Renal cortical epithelial cell (primary cell): Measurements from ENCODE around the gene CELF1. TPM values are rescaled to one million over a fixed set of nuclear protein-coding genes. Genes with fewer than 3 reads are reported as not detected.
A peak's percentile ranks its signal among the peaks of the same experiment; 100 is the strongest.

Experiments
- DNase-seq: peaks from one replicate; pipeline ENCODE4 v3.0.0-alpha.2; 2011; ENCODE audit warnings: low read depth
- total RNA-seq: library from RNA; depleted of rRNA; stranded (reverse); fragments of >200 nt; gene quantifications from 2 replicates; pipeline ENCODE4 v1.2.3, GENCODE V29; 2014

CELF1 gene
- total RNA-seq, 1 donor from 2014 or later = 137 TPM

- no peak for DNase-seq
Observed at GRCh38 chr11:47509077-47509536, 43.8 kb downstream of the CELF1 start.

GRCh38 chr11:47508240-47508957, 44.5 kb downstream of the CELF1 start:
- DNase-seq = no peak

- DNase-seq = no peak
Observed at GRCh38 chr11:47507563-47508239, 45.2 kb downstream of the CELF1 start.

GRCh38 chr11:47506795-47507562, 46.0 kb downstream of the CELF1 start:
- DNase-seq = no peak

- no peak for DNase-seq
Observed at GRCh38 chr11:47506373-47506772, 46.6 kb downstream of the CELF1 start.

GRCh38 chr11:47504910-47505309, 48.0 kb downstream of the CELF1 start:
- DNase-seq = no peak

GRCh38 chr11:47503227-47503626, 49.7 kb downstream of the CELF1 start:
- DNase-seq = no peak

- no peak for DNase-seq
Observed at GRCh38 chr11:47502767-47503166, 50.2 kb downstream of the CELF1 start.

- no peak for DNase-seq
Observed at GRCh38 chr11:47501101-47501500, 51.8 kb downstream of the CELF1 start.

GRCh38 chr11:47500121-47500520, 52.8 kb downstream of the CELF1 start:
- no peak for DNase-seq

GRCh38 chr11:47499614-47500013, 53.3 kb downstream of the CELF1 start:
- no peak for DNase-seq

- DNase-seq = no peak
Observed at GRCh38 chr11:47499161-47499560, 53.8 kb downstream of the CELF1 start.

GRCh38 chr11:47498584-47499152, 54.3 kb downstream of the CELF1 start:
- DNase-seq = no peak

GRCh38 chr11:47498149-47498548, 54.8 kb downstream of the CELF1 start:
- DNase-seq = no peak

GRCh38 chr11:47496808-47497207, 56.1 kb downstream of the CELF1 start:
- no peak for DNase-seq

- no peak for DNase-seq
Observed at GRCh38 chr11:47495856-47496217, 57.1 kb downstream of the CELF1 start.

GRCh38 chr11:47495011-47495855, 57.7 kb downstream of the CELF1 start:
- peak; percentile 47 for DNase-seq

GRCh38 chr11:47489395-47489755, 63.6 kb downstream of the CELF1 start:
- no peak for DNase-seq

- no peak for DNase-seq
Observed at GRCh38 chr11:47488674-47489394, 64.1 kb downstream of the CELF1 start.

GRCh38 chr11:47488111-47488510, 64.8 kb downstream of the CELF1 start:
- no peak for DNase-seq

- no peak for DNase-seq
Observed at GRCh38 chr11:47487421-47487820, 65.5 kb downstream of the CELF1 start.
